GM10248 (cell line): Measurements from ENCODE around the gene LMO7.

Source experiments
- CTCF ChIA-PET: fragments of 300-600 bp; sonication (Branson Sonifier 250); formaldehyde crosslinking; extraction: SDS; loops from one replicate; lab custom pipeline; 2021; ENCODE audit warnings: antibody characterized with exemption; lab: Yijun Ruan, JAX
- POLR2A ChIA-PET: fragments of 350-650 bp; sonication (Branson Sonifier 250); formaldehyde crosslinking; extraction: SDS; loops from one replicate; lab custom pipeline; 2020; ENCODE audit warnings: antibody characterized with exemption; lab: Yijun Ruan, JAX
- DNase-seq: peaks from one replicate; pipeline ENCODE4 v3.0.0; 2012; ENCODE audit errors: extremely low spot score
- TF ChIP-seq, protein P1 (sequence below): IDR thresholded peaks from 2 replicates; pipeline ENCODE4 v1.5.1; 2012; ENCODE audit warnings: mild to moderate bottlenecking, low read depth; ENCODE audit errors: extremely low read depth, missing control alignments, control extremely low read depth

LMO7 gene

DNA sequence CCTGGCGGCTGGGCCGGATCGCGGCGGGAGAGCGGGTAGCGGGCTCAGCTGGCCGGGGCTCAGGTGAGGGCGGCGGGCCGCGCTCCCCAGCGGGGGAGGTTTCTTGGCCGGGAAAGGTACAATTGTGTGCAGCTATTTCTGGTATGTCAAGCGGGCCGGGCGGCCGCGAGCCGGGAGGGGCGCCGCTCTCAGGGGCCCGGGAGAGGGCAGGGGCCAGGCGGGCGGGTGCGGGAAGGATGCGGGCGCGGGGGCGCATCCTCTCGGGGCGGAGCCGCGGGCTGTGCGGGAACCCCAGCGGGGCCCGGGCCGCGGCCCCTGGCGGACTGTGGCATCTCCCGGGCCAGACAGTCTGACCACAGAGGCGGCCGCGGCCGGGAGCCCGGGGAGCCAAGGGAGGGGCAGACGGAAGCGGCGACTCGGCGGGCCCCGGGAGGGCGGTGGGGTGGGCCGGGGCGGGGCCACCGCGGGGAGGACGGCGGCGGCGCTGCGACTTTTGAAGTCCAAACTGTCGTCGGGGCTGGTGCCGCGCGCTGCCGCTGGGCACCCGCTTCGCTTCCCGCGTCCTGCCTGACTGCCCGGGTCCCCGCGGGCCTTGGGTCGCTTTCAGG lies at the start of gene LMO7:
LMO7 (plus strand) TSS at position 503 of the 608 bp plus-strand sequence. CDS start 328 bp downstream, outside the sequence.
- DNase-seq = peak; percentile 83
- POLR2A ChIA-PET = no interaction called here
- TF ChIP-seq, protein P1, sequence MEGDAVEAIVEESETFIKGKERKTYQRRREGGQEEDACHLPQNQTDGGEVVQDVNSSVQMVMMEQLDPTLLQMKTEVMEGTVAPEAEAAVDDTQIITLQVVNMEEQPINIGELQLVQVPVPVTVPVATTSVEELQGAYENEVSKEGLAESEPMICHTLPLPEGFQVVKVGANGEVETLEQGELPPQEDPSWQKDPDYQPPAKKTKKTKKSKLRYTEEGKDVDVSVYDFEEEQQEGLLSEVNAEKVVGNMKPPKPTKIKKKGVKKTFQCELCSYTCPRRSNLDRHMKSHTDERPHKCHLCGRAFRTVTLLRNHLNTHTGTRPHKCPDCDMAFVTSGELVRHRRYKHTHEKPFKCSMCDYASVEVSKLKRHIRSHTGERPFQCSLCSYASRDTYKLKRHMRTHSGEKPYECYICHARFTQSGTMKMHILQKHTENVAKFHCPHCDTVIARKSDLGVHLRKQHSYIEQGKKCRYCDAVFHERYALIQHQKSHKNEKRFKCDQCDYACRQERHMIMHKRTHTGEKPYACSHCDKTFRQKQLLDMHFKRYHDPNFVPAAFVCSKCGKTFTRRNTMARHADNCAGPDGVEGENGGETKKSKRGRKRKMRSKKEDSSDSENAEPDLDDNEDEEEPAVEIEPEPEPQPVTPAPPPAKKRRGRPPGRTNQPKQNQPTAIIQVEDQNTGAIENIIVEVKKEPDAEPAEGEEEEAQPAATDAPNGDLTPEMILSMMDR = no peak
- CTCF ChIA-PET = no interaction called here

DNA sequence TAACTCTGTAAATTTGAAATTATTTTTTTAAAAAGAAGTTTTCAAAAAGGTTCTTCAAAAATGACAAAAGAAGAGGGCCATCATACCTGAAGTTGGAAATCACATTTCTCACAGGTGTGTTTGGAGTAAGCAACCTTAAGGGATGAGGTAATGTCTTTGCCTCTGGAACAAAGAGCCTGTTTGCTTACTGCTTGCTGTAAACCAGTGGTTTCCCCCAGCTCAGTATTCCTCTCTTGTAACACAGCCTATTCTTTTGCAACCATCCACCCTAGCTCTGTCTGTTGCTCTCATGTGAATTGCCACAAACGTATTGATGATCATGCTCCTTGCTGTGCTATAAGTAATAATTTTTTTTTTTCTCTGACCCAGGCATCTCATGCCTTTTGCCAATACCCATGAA lies 48.5 kb upstream of the LMO7 start:
- TF ChIP-seq, protein P1 = no peak
- DNase-seq = no peak
- POLR2A ChIA-PET = no interaction called here
- CTCF ChIA-PET = interaction anchor here (1.2 kb wide), 1 partner anchor 13 kb away, joined by 3 read pairs; no protein-coding TSS in a partner anchor

DNA sequence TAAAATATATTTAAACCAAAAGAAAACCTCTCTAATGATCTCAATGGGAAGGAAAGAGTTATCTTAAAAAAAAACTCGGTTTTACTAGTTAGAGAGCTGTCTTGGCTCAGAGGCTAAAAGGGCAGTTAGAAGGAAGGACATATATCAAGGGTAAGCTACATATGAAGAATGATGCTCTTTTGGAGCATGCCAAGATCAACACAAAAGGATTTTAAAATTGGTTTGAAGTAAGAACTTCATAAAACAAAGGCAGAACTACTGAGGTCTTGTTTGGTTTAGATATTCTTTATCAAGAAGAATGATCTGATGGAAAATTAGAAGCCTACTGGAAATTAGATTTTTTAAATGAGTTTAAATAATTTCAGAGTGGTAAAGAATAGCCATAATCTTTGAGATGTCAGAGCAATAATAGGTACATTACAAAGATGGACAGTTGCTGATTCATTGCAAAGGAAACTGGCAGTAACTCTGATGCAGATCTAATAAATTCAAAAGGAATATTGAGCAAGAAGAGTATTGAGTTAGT lies 39.4 kb upstream of the LMO7 start:
- TF ChIP-seq, protein P1 = no peak
- DNase-seq = no peak
- POLR2A ChIA-PET = no interaction called here
- CTCF ChIA-PET = no interaction called here

DNA sequence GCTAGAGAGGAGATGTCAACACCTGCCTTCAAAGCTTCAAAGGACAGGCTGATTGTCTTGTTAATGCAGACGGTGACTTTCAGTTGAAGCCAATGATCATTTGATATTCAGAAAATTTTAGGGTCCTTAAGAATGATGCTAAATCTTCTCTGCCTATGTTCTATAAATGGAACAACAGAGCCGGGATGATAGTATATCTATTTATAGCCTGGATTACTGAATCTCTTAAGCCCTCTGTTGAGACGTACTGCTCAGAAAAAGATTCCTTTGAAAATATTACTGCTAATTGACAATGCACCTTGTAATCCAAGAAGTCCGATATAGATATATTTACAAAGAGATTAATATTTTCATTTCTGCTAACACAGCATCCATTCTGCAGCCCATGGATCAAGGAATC lies 35.8 kb upstream of the LMO7 start:
- ChIA-PET POLR2A (no interaction called here), CTCF (interaction anchor here (0.8 to 1.7 kb wide), 4 partner anchors 10 to 96 kb away, joined by 3 to 8 read pairs (median 4); no protein-coding TSS in a partner anchor)
- TF ChIP-seq, protein P1 = no peak
- DNase-seq = no peak

DNA sequence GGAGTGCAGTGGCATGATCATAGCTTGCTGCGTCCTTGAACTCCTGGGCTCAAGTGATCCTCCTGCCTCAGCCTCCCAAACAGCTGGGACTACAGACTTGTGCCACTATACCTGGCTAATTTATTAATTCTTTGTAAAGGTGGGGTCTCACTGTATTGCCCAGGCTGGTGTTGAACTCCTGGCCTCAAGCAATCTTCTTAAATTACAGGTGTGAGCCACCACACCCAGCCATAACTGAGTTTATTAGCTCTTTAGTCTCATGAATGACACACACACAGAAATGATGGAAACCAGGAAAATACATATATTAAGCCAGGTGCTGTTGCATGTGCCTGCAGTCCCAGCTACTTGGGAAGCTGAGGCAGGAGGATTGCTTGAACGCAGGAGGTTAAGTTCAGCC lies 33.1 kb upstream of the LMO7 start:
- TF ChIP-seq, protein P1 = no peak
- DNase-seq = no peak
- CTCF ChIA-PET = interaction anchor here (0.7 kb wide), 1 partner anchor 28 kb away, joined by 3 read pairs; no protein-coding TSS in a partner anchor
- POLR2A ChIA-PET = no interaction called here

DNA sequence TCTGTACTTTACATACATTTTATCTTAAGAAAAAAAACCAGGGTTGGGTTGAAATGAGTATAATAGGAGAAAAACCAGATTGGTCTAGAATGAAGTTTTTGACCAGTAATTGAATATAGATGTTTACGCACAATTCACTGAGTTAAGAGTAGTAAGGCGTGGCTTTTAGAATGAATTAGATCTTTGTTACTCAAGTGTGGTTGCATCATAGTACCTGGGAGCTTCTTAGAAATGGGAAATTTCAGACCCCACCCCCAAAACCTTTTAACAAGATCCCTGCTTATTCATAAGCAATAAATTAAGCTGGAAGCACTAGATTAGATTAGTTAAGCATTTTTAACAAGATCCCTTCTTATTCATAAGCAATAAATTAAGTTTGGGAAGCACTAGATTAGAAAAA lies 28.7 kb upstream of the LMO7 start:
- no peak for DNase-seq
- ChIA-PET POLR2A (no interaction called here), CTCF (interaction anchor here (1.3 kb wide), 1 partner anchor 263 kb away, joined by 4 read pairs; no protein-coding TSS in a partner anchor)
- TF ChIP-seq, protein P1 = no peak
